SHP77 treated with DMSO at 0.1 percent for 48 hours (cell line): ENCODE measurements around the gene MRPL41.
"Not testable (repeated sequence)": the region's sequence is repeated elsewhere in the genome, so short reads cannot be mapped to it uniquely, and the experiment has no call there.

Experiments
- DNase-seq: peaks from one replicate; lab custom pipeline; 2025; lab: John Stamatoyannopoulos, UW

Gene MRPL41

DNA sequence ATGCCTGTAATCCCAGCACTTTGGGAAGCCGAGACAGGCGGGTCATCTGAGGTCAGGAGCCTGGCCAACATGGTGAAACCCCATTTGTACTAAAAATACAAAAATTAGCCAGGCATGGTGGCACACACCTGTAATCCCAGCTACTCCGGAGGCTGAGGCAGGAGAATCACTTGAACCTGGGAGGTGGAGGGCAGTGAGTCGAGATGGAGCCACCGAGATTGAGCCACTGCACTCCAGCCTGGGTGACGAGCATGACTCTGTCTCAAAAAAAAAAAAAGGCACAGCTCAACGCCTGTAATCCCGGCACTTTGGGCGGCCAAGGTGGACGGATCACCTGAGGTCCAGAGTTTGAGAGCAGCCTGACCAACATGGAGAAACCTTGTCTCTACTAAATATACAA is 2.0 kb downstream of the MRPL41 start:
- DNase-seq: not testable (repeated sequence)

DNA sequence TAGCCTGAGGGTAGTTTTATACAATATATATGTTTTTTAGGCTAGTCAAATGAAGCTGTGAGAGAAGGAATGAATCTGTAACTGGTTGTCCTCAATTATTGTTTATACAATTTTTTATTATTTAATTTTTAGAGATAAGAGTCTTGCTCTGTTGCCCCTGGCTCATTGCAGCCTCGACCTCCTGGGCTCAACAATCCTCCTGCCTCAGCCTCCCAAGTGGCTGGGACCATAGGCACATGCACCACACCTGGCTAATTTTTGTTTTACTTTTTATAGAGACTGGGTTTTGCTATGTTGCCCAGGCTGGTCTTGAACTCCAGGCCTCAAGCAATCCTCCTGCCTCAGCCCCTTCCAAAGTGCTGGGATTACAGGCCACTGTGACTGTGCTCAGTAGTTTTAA is 2.7 kb downstream of the MRPL41 start:
- no peak for DNase-seq

DNA sequence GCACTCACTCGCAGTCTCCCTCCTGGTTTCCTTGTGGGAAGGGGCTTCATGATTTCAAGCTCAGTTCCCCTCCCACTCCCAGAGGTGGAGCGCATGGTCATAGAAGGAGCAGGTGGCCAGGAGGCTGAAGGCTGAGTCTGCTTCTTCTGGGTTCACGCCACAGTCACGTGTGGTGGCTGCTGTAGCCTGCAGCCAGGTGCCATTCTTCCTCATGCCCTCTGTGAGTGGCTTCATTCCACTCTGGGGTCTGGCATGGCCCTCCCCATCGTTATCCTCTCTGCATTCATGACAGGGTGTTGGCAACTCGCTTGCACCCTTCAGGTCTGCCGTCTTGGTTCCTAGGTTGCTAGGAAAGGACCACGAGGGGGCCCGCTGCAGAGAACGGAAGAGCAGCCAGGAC is 3.5 kb downstream of the MRPL41 start:
- no peak for DNase-seq

DNA sequence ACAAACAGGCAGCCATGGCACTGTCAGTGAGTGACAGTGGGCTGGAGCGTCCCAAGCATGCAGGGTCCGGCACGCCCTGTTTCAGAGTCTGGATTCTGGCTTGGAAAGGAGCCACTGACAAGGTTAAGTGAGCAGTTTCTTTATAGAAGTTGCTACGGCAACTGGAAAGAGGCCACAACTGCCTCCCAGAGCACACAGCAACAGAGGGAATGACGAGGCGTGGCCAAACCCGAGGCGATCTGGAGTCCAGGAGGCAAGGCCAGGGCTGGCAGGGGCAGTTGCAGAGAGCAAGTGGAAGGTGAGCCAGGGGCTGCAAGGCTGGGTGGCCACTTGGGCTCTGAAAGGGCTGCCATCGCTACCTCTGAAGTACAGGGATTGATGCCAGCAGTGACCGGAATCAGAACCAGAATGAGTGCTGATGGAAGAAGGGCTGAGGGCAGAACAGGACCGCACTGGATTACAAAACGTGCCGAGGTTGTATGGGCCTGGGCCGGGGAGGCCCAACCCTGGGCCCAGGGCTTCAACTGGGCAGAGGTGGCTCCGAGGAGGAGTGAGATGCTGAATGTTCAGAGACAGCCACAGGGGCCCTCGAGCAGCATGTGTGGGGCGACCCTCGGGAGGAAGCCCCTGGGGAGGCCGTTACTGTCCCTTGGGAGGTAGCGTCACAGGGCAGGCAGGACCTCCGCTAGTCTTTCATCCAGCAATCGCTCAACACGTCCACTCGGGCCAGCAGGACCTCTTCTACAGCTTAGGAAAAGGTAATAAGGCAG is 4.6 kb downstream of the MRPL41 start:
- DNase-seq: no peak

DNA sequence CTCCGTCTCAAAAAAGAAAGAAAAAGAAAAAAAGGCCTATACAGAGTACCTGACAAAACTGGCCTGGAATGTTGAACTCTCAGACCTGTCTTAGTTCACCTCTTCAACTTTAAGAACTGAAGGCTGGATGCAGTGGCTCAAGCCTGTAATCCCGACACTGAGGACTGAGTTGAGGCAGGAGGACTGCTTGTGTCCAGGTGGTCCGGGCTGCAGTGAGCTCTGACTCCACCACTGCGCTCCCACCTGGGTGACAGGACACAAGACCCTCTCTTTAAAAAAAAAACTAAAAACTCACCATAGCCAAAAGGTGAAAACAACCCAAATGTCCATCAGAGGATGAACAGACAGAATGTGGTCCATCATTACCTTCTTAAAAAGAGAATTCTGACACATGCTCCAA is 6.4 kb downstream of the MRPL41 start:
- no peak for DNase-seq

DNA sequence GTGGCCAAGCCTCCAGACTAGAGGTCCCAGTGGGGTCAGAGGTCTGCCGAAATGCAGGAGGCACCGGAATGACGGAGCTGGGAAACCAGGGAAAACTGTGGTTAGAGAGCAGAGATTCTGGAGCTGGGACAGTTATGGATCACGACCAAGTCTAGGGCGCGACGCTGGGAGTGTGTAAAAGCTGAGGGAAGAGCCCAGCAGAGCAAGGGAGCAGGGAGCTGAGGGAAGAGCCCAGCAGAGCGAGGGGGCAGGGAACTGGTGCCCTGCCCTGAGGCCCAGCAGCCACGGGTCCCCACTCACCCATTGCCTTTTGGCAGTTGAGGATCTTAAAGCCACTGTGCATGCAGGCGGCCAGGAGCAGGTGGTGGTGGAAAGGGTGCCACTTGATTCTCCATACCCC is 12.5 kb downstream of the MRPL41 start:
- DNase-seq: no peak

DNA sequence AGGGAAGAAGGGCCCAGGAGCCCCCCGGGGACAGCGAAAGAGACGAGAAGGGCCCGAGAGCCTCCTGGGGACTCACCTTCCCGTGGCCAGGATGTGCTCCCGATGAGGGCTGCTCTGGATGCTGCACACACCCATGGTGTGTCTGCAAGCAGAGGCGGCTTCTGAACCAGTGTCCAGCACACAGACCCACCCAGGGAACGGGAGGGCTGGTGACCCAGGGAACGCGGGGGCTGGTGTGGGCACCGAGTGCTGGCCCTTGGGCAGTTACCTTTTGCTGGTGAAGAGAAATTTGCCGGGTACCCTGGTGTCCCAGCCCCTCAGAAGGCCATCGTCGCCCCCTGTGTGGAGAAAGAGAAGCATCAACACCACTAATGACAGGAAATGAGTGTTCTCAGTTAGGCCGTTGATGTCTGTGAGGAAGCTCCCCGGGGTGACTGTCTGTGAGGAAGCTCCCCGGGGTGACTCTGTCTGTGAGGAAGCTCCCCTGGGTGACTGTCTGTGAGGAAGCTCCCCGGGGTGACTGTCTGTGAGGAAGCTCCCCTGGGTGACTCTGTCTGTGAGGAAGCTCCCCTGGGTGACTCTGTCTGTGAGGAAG is 13.2 kb downstream of the MRPL41 start:
- no peak for DNase-seq

DNA sequence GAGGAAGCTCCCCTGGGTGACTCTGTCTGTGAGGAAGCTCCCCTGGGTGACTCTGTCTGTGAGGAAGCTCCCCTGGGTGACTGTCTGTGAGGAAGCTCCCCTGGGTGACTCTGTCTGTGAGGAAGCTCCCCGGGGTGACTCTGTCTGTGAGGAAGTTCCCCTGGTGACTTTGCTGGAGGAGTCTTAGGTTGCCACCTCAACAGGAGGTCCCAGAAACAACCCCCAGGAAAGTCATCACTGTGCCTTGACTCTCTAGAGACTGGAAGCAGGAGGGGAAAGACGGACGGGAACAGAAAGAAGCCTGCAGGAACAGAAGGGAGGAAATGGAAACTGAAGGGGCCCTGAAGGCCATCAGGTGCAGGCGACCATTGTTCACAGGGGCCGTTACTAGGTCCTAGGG is 16.8 kb downstream of the MRPL41 start:
- DNase-seq: not testable (repeated sequence)

DNA sequence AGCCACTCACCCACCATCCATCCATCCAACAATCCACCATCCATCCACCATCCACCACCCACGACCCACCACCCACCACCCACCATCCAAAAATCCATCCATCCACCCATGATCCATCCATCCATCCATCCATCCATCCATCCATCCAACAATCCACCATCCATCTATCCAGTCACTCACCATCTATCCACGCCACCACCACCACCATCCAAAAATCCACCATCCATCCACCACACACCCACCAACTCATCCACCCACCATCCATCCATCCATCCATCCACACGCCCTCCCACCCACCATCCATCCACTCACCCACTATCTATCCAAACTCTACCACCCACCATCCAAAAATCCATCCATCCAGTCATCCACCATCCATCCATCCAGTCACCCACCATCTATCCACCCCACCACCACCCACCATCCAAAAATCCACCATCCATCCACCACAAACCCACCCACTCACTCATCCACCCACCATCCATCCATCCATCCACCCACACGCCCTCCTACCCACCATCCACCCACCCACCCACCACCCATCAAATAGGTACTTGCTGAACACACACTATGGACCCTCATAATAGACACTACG is 18.0 kb downstream of the MRPL41 start:
- DNase-seq: no peak

DNA sequence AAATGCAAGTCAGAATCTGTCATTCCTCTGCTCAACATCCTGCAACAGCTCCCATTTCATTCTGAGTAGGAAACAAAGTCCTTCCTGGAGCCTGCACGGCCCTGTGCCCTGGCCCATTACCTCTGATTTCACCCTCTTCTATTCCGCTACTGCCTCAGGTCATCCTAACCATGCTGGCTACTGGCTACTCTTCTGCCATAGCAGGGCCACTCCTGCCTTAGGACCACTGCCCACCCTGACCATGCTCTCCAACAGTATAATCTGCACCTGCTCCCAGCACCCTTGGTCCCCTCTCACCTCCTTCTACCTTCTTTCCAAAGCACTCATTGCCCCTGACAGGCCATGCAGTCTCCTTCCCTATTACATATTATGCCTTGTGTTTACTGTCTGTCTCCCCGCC is 18.9 kb downstream of the MRPL41 start:
- no peak for DNase-seq

DNA sequence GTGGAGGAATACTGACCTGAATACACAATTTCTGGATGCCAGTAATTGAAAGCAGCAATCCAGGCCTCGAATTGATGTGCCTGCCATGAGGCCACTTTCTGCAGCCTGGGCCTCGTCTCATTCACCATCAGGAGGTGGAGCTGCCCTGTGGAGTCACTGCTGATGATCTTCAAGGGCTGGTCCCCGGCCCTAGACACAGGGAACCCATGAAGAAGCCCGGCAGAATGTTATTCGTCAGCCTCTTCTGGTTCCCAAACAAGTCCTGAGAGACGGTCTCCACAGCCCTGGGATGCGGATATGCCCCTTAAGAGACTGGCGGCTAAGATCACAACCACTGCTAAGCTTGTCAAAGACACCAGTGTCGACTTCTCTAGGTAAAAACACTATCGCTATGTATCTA is 22.5 kb downstream of the MRPL41 start:
- DNase-seq: no peak

DNA sequence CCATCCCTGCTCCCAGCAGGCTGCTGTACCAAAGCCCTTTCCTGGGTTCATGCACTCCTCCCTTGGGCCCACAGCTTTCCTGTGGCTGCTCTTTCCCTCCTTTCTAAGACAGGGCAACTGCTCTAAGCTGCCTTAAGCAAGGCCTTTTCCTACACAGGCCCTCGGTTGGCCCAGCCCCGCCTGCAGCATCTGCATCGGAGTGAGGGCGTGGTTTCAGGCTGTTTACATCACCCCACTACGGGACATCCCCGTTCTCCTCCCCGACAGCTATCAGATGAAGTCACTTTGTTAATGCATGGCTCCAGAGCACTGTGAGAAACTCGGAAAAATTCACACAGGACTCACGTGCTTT is 23.7 kb downstream of the MRPL41 start:
- no peak for DNase-seq

DNA sequence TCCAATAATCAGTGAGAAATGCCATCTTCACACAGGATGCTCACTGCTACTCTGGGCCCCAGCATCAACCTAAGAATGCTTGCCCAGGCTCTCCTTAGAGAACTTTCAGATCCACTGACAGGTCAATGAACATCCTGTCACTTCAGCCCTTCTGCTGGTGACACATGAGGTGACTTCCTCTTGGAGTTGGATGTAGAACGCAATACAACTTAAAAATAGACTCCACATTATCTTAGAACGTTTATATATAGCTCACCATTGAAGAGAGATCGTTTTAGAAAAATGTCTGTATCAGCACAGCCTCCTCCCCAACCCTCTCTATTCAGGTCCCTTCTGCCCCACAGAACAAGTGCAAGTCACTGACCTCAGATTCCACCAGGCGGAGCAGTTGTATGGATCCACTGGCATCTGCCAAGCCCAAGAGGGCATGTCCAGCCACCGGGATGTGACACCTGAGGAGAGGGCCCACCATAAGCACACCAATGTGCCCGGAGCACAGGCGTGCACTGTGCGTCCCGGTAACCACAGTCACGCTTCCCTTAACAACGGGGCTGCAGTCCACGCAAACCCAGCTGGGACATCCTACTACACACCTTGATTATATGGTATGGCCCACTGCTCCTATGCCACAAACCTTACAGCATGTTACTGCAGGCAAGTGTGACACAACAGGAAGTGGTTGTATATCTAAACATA is 24.2 kb downstream of the MRPL41 start:
- no peak for DNase-seq

DNA sequence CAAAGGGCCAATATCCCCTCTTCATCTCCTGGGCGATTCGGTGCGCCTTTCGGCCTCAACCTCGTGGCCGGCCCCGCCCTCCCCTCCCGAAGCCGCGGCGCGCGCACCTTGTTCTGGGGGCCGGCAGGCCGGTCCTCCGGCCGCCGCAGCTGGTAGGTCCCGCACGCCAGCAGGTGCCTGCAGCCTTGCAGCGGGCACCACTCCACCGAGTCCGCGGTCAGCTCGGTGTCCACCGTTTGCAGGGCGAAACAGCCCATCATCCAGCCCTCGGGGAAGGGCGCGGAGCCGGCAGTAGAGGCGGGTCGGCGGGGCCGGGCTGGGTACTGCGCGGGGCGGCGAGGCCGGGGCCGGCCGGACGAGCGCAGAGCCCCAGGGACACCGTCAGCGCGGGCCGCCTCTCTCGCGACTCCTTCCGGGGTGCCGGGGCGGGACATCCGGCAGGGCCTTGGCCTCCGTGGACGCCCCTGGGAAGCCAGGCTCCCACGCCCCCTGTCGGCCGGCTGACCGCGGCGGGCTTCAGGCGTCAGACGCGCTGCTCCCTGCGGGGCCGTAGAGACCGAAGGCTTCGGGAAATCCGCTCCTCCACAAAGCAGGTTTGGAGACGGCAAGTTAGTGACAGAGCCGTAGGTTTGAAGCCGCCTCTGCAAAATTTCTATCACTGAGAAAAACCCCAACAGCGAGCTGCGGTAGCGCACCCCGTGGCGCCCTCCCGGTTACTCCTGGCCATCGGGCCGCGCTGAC is 27.0 kb downstream of the MRPL41 start, which contains the start of gene DPH7:
Gene DPH7 (minus strand): TSS at position 408 of the 741 bp plus-strand sequence. CDS start 148 bp downstream, at position 260.
- DNase-seq: peak; percentile 61

DNA sequence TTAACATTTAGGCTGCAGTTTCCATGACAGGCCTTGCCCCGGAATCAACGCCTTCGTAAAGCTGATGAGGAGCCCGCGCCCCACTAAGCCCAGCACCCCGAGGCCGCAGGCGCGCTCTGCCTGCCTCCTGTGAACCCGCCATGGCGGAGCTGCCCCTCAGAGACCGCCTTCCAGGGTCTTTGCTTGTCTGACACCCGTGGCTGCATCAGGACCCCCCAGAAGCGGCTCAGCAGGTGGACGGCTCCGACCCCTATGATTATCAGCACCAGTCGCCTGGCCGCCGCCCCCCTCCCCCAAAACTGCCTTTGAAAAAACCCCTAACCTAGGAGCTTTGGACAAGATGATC is 27.6 kb downstream of the MRPL41 start:
- DNase-seq: no peak

DNA sequence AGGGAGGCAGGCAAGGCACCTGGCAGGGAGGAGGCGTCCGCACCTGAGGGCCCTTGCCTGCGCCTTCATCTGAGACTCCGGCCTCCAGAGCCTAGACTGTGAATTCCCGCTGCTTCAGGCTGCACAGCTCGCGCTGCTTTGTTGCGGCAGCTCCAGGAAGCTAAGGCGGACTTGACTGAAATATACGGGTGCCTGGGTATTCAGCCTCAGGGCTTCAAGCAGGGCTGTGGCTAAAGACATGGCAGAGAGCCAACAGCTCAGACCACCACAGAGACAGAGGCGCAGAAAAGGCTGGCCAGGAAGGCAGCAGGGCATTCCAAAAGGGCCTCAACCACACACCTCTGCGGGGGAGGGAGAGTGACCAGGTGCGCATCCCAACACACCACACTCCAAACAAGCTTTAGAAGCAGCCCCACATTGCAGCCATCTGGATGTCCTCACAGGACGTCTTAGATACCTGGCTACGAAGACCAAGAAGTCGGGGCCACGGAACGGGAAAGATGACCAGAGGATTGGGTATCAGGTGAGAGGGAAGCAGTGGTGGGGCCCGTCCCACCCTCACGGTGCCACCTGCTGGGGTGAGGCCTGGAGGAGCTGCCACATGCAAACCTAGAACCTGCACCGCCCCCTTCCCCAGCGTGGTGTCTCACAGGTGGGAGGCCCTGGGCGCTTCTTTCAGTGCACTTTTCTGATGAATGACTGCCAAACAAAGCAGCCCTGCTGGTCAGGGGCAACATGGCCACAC is 28.7 kb downstream of the MRPL41 start:
- no peak for DNase-seq

DNA sequence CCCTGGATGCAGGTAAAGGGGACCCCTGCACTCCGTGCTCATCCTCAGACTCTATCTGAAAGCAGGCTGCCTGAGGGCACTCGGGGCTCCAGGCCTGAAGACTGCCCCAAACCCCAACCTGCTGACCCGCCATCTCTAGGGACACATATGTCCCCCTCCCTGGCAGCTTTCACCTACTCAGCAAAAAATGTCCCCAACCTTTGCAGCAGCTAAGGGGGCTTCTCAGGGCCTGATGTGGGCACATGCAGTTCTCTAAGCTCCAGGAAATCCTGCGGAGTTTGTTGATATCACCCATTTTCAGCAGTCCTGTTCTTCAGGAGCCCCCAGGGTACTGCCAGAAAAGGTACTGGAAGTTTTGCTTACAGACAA is 29.3 kb downstream of the MRPL41 start:
- no peak for DNase-seq

DNA sequence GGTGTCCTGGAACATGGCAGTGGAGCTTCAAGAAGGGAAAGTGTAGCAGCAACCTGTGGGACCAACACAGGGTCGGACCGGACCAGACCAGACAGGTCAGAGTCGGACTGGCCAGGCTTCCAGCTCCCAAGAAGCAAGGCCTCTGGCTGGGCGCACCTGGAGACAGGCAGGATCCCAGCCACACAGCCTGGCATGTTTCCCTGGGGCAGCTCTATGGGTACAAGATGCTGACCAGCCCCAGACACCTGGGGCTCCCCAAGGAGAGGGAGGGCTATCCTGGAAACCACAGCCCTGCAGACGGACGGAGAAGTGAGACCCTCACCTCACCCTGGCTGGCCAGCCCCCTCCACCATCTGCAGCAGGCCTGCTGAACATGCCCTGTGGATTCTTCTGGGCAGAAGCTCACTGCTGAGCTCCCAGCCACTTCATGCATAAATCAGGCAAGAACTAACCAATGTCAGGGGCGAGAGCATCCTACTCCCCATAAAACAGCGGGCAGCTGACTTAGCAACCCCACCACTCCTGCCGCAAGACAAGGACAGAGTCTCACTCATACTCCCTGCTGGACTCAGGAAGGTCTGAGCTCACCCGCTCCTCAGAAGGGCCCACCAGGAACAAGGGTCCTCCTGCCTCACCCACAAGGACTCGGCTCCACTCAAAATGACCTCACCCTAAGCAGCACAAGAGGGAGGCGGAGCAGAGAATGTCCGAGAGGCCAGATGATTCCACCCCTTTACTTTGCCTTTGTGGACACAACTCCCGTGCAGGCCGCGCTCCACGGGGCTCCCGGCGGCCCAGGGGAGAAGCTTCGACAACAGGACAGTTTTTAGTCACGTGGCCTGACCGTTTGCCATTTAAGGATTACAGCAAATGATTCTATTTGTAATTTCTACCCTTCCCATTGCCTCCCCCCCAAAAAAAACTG is 29.9 kb downstream of the MRPL41 start:
- DNase-seq: no peak

DNA sequence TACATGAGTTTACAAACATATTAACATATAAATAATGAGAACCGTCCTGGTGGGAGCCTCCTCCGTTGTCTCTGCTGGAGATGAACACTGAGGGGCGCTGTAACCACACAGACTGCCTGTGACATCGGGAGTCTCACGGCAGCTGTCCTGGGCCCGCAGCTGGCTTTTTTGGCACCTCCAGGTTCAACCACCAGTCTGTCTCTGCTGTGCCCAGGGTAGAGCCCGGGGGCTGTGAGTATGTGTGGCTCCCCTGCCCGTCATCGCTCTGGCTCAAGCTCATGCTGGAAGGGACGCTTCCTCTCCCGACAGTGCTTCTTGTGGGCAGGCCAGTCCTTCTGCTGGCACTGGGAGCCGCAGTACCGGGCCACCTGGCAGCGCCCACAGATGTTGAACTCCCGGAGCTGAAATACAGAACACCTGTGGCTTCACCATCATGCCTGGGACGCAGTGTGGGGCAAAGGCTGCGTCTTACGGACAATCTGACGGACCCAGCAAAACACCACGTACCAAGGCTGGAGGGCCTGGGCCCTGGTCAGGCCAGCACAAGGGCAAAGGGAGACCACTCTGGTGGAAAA is 30.7 kb downstream of the MRPL41 start:
- DNase-seq: no peak

DNA sequence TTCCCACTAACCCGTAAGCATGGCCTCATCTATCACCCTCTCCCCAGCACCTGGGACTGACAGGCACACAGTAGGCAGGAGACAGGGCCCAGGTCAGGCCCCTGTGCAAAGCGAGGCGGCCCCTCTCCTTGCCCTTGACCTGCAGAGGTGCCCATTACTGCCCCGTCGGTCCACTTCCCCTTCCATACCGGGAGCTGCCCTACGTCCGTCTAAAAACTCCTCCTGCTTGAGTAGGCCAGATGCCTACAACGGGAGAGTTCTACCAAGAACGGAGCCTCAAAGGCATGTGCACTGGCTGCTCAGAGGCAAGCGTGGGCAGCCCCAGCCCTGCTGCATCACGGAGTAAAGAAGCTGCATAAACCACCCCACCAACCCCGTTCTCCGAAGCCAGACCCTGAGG is 31.7 kb downstream of the MRPL41 start:
- DNase-seq: no peak
